GM19455 (cell line): ENCODE measurements around the gene GPRC5D.

Experiments used
- ATAC-seq: cut with Tn5 transposase; IDR thresholded peaks from one replicate; pipeline ENCODE4 v1.9.1; 2021; ENCODE audit not compliant: unreplicated experiment

The GPRC5D gene

GRCh38 chr12:12979731-12980259 lies 27.8 kb upstream of the GPRC5D start:
- ATAC-seq = no peak

DNA sequence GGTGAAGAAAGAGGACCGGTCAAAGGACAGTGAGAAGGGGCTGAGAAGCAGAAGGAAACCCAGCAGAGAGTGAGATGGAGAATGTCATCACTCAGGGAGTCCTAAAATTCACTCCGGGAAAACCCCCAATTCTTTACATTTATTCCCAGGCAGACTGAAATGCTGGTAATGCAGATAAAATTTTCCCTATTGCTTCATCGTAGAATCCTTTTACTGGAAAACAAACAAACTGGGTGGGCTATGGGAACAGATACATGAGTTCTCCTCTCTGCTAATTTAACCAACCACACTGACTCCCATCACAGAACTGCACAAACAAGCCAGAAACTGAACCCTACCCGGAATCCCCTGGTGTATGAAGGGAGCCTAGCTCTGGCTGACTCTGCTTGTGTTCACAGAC lies 27.2 kb upstream of the GPRC5D start:
- ATAC-seq = no peak

DNA sequence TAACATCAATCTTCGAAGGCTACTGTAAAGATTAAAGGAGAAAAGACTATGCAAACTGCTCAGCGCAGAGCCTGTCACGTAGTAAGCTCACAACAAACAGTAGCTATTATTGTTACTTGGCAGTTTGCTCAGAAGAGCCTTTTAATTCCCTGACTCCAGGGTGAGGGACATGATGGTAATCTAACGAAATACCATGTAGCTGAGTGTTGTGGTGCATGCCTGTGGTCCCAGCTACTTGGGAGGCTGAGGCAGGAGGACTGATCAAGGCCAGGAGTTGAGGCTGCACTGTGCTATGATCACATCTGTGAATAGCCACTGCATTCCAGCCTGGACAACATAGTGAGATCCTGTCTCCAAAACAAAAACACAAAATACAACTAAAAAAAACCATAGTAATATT lies 25.3 kb upstream of the GPRC5D start:
- no peak for ATAC-seq

GRCh38 chr12:12976366-12976765 lies 24.4 kb upstream of the GPRC5D start:
- ATAC-seq = no peak

GRCh38 chr12:12975322-12976077 lies 23.5 kb upstream of the GPRC5D start:
- no peak for ATAC-seq

- no peak for ATAC-seq
Measured at GRCh38 chr12:12974211-12974610, 22.2 kb upstream of the GPRC5D start.

DNA sequence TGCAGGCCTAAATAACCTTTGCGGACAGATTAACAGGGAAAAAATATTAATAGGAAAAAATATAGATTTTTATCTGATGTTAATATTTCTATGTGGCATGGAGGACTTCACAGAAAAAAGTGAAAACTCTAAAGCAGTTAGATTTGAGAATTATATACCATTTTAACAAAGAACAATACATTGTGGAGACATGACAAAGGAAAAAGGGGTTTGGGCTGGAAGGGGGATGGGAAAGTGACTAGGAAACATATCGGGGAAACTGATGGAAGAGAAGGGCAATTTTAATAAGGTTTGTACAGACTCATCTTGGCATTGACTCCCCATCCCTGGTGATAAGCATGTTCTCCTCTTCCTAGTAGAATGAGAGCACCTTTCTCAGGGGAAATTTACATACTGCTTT lies 21.0 kb upstream of the GPRC5D start:
- no peak for ATAC-seq

- ATAC-seq = no peak
Measured at GRCh38 chr12:12965836-12966235, 13.9 kb upstream of the GPRC5D start.

DNA sequence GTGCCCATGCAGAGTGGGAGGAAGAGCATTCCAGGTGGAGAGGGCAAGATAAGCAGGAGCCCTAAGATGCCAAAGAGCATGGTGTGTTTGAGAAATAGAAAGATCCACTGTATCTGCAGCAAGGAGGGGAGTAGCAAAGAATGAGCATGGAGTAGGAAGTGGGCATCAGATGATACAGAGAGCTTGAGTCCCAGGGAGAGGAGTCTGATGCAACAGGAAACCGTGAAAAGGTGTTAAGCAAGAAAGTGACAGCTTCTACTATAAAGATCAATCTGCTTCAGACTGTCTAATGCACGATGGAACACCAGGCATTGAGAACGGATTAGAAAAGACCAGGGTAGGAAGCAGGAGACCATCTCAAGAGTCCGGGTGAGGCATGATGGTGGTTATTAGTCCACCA lies 12.3 kb upstream of the GPRC5D start:
- no peak for ATAC-seq

DNA sequence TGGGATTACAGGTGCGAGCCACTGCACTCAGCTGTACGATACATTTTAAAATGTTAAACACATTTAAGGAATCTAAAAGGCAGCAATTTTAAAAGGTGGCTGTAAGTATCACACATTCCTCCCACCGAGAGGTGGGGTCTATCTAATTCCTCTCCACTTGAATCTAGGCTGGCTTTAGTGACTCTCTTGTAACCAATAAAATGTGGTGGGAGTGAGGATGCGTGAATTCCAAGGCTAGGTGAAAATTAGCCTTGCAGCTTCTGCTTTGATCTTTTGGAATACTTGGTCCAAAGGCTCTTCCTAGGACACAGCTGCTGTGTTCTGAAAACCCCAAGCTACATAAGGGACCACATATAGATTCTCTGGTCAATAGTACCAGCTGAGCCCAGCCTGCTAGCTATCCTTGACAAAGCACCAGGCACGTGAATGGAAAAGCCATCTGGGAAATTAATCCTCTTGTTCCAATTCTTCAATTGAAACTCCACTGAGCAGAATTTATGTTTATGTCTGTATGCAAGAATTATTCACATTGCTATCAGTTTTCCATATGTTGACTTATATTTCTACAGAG lies 8.8 kb upstream of the GPRC5D start:
- no peak for ATAC-seq

- no peak for ATAC-seq
Measured at GRCh38 chr12:12958886-12959285, 6.9 kb upstream of the GPRC5D start.

DNA sequence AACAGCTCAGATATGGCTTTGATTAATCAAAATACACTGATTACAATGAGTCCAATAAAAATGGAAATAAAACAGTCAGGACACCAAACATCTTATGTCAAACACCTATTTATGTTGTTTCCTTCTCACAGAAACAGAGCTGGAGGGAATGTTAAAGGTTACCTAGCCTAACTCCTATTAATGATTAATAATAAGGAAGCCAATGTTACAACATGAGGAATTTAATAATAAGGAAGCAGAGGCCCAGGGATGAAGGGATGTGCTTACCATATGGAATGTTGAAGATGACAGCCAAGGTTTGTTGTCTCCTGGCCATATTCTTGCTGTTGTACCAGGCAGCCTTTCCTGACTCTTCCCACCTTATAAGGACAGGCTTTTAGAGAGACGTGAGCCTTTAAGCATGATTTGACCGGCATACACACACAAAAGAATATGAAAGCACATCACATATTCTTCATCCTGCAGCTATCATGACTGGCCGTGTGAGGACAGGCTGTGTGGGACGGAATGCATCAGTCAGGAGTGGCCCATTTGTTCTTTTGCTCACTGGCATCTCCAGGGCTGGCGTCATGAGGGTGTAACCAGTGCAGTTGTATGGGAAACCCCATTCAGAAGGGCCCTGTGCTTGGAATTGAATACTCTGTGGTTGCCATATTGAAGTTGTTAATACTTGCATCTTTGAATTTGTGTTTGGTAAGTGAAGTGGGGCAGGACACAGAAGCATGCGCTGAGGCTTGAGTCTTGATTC lies 3.1 kb upstream of the GPRC5D start:
- no peak for ATAC-seq

- no peak for ATAC-seq
Measured at GRCh38 chr12:12954356-12954755, 2.4 kb upstream of the GPRC5D start.

- no peak for ATAC-seq
Measured at GRCh38 chr12:12951504-12951903, 466 bp downstream of the GPRC5D start.

GRCh38 chr12:12947902-12948301 lies 4.1 kb downstream of the GPRC5D start:
- ATAC-seq = no peak

DNA sequence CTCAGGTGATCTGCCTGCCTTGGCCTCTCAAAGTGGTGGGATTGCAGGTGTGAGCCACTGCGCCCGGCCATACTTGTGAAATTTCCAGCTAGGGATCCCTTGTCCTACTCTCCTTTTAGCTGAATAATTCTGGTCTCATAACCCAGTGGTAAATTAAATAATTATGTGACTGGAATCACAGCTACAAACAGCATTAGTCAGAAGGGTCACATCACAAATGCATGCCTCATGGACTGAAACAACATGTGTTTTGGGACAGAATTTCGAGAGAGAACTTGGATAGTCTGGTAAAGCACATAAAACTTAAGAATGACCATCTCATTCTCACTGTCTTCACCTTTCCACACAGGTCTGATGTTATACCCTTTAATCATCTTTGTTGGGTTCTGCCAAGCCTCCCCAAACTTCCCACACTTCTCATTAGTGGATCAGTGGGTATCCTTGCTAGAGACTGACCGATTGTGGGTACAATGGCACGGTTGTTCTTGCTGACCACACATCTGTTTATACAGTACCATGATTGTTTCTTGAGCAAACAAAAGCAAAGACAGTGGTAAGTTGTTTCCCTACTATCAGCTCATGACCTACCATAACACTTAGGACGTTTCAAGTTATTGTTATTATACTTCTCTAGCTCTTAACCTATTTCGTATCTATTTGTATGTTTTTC lies 5.1 kb downstream of the GPRC5D start:
- ATAC-seq = no peak

GRCh38 chr12:12945591-12945990 lies 6.4 kb downstream of the GPRC5D start:
- no peak for ATAC-seq

DNA sequence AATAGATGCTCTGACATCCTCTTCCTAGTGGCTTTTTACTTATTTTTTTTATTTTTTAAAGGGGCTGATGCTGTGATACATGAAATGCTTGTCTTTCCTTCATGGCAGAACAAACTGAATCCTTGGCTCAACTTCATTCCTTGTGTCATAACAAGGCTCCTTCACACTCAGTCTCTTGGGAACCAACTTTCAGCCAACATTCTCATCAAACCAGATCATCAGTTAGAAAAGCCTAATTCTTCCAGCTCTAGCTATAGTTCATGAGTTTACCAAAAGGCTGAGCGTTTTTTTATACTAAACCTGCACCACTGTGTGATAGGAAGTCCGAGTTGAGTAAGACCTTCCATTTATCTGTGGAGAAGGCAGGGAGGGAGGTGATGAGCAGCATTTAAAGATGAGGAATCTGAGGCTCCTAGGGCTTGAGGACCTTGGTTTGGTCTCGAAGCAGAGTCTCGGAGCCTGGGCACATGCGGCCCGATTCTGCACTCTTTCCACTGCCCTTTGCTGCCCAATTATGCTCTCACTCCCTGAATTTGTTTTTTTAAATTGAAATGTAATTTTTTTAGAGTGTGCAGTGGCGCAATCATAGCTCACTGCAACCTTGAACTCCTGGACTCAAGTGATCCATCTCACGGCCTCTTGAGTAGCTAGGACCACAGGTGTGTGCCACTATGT lies 8.2 kb downstream of the GPRC5D start:
- ATAC-seq = no peak

DNA sequence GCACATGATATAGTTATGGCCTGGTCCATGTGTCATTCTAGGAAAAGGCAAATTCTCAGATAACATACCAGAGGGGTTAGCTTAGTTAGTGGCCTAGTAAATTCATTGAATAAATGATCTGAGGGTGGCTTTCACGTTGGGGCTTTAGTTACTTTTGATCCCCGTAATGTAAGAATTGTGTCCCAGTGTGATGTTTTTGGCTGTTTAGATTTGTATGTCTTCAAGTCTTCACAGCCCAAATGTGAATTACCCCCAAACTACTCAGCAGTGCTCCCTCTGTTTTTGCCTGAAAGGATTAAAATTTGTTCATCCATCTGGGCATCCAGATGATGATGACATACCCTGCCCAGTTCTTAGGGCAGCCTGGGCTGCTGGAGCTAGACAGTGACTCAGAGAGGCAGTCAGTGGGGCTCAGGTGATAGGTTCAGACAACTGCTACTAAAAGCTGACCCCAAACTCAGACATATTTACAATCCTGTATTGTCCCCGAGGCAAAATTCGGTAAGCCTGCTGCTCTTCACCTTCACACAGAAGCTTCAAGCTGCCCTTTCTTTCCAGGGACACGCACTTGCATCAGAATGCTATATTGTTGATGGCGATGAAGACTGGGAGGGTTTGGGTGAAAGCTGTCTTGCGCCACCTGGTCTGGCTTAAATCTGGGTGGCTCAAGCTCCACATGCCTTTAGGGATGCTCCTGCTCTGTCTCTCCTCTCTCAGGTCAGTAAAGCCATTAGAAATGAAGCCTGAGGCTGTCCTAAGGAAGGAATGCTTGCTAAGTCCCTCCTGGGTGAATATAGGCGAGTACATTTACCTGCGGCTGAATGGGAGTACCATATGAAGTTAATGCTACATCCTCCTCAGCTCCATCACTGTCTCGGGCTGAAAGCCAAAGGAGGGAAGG lies 10.3 kb downstream of the GPRC5D start:
- no peak for ATAC-seq

DNA sequence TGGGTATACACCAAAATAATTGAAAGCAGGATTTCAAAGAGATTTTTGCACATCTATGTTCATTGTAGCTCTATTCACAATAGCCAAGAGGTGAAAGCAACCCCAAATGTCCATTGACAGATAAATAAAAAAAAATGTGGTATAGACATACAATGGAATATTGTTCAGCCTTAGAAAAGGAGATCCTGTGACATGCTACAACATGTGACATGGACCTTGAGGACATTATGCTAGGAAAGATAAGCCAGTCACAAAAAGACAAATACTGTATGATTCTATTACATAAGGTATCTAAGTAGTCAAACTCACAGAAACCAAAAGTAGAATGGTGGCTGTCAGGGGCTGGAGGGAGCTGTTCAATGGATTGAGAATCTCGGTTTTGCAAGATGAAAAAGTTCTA lies 12.1 kb downstream of the GPRC5D start:
- ATAC-seq = no peak
